ENCODE measurements around the gene MBD3L2B. TPM values are rescaled to one million over a fixed set of nuclear protein-coding genes. Genes with fewer than 3 reads are reported as not detected.

The MBD3L2B gene
- total and polyA plus RNA-seq, 3 donors from 2014 or later: not detected

DNA sequence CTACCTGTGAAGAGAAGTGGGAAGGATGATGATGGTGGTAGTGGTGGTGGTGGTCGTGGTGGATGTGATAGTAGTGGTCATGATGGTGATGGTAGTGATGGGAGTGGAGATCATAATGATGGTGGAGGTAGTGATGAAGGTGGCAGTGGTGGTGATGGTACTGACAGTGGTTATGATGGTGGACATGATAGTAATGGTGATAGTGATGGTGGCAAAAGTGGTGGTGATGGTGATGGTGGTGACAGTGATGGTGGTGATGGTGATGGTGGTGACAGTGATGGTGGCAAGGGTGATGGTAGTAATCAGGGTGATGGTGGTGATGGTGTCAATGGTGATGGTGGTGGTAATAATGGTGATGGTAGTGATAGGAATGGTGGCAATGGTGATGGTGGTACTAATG, 26.2 kb downstream of the MBD3L2B start:
- Histone ChIP-seq H3K4me1 (no peaks in the 10 kb centered on the region), H3K27ac (no peak overlapping the region), H3K27me3 (no peaks in the 10 kb centered on the region), H3K9me3 (no peaks in the 10 kb centered on the region), H3K36me3 (ENCODE audit: low read depth, missing control alignments) (no peaks in the 10 kb centered on the region), H3K4me3 (no peak overlapping the region)
- intact Hi-C loops (cut with DNase I; ENCODE audit: low total_unique reads): no loop called here
- DNase-seq: no peak
- 68 to 74% methylated on average over 1 of the region's 1 CpG for WGBS, 2 donors
- TF ChIP-seq POLR2A (IDR thresholded peaks at IDR 0.05): no peak
- TF ChIP-seq, protein P1, sequence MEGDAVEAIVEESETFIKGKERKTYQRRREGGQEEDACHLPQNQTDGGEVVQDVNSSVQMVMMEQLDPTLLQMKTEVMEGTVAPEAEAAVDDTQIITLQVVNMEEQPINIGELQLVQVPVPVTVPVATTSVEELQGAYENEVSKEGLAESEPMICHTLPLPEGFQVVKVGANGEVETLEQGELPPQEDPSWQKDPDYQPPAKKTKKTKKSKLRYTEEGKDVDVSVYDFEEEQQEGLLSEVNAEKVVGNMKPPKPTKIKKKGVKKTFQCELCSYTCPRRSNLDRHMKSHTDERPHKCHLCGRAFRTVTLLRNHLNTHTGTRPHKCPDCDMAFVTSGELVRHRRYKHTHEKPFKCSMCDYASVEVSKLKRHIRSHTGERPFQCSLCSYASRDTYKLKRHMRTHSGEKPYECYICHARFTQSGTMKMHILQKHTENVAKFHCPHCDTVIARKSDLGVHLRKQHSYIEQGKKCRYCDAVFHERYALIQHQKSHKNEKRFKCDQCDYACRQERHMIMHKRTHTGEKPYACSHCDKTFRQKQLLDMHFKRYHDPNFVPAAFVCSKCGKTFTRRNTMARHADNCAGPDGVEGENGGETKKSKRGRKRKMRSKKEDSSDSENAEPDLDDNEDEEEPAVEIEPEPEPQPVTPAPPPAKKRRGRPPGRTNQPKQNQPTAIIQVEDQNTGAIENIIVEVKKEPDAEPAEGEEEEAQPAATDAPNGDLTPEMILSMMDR (IDR thresholded peaks at IDR 0.05): no peak

DNA sequence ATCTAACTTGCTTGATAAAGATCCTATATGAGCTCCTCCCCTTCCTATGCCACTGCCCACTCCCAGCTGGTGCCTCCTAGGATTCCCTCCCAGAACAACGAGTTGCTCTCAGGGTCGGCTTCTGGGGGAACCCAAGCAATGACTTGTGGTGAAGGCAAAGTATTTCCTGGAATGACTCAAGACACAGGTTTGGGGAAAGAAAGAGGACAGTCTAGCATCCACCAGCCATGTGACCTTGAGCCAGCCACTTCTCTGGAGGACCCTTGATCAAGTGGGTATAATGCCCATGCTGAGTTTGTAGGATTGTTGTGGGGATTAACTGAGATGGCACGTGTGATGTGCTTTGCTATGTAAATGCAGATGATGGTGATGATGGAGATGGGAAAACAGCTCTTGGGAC, 33.0 kb downstream of the MBD3L2B start:
- no peak for TF ChIP-seq POLR2A (IDR thresholded peaks at IDR 0.05)
- TF ChIP-seq, protein P1 (IDR thresholded peaks at IDR 0.05): no peak
- Histone ChIP-seq H3K4me3 (no peak overlapping the region), H3K4me1 (no peaks in the 10 kb centered on the region), H3K9me3 (no peaks in the 10 kb centered on the region), H3K27ac (no peak overlapping the region), H3K36me3 (ENCODE audit: low read depth, missing control alignments) (no peaks in the 10 kb centered on the region), H3K27me3 (no peaks in the 10 kb centered on the region)
- no peak for DNase-seq
- 51 to 69% methylated on average over 3 of the region's 3 CpGs for WGBS, 2 donors
- intact Hi-C loops (cut with DNase I; ENCODE audit: low total_unique reads): no loop called here

DNA sequence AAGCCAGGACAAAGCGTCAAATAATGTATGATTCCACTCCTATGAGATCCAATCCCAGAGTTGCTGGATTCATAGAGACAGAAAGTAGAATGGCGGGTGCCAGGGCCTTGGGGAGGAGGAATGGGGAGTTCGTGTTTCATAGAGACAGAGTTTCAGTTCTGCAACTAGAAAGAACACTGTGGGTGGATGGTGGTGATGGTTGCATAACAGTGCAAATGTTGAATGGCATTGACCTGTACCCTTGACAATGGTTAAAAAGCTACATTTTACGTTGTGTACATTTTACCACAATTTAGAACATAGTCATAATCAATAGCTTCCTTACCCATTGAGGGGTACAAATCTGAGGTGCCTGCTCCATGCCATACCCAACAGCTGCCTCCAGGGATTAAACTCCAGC, 33.4 kb downstream of the MBD3L2B start:
- H3K27me3 ChIP-seq: no peaks in the 10 kb centered on the region
- H3K36me3 ChIP-seq (ENCODE audit: low read depth, missing control alignments): no peaks in the 10 kb centered on the region
- no peak for DNase-seq
- no peak for TF ChIP-seq POLR2A (IDR thresholded peaks at IDR 0.05)
- TF ChIP-seq, protein P1 (IDR thresholded peaks at IDR 0.05): no peak
- 52 to 61% methylated on average over 4 of the region's 4 CpGs for WGBS, 2 donors
- H3K9me3 ChIP-seq: no peaks in the 10 kb centered on the region
- intact Hi-C loops (cut with DNase I; ENCODE audit: low total_unique reads): no loop called here
- H3K4me1 ChIP-seq: no peaks in the 10 kb centered on the region
- H3K27ac ChIP-seq: no peak overlapping the region
- no peak overlapping the region for H3K4me3 ChIP-seq

DNA sequence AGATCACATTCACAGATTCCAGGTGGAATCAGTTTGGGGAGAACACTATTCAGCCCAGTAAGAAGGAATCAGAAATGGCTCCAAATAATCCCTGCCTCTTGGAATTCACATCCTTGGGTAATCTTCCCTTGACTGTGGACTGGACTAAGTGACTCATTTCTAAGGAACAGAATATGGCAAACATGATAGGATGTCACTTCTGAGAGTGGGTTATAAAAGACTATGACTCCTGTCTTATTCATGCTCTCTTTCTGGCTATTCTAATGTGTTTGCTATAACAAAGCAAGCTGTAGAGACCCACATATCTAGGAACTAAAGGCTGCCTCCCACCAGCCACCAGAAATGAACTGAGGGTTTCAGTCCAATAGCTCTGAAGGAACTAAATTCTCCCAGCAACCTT, 37.8 kb downstream of the MBD3L2B start:
- H3K9me3 ChIP-seq: no peaks in the 10 kb centered on the region
- intact Hi-C loops (cut with DNase I; ENCODE audit: low total_unique reads): no loop called here
- TF ChIP-seq, protein P1 (IDR thresholded peaks at IDR 0.05): no peak
- TF ChIP-seq POLR2A (IDR thresholded peaks at IDR 0.05): no peak
- H3K36me3 ChIP-seq (ENCODE audit: low read depth, missing control alignments): no peaks in the 10 kb centered on the region
- no peaks in the 10 kb centered on the region for H3K27me3 ChIP-seq
- no peak overlapping the region for H3K4me3 ChIP-seq
- no peak overlapping the region for H3K27ac ChIP-seq
- DNase-seq: no peak
- H3K4me1 ChIP-seq: no peaks in the 10 kb centered on the region

DNA sequence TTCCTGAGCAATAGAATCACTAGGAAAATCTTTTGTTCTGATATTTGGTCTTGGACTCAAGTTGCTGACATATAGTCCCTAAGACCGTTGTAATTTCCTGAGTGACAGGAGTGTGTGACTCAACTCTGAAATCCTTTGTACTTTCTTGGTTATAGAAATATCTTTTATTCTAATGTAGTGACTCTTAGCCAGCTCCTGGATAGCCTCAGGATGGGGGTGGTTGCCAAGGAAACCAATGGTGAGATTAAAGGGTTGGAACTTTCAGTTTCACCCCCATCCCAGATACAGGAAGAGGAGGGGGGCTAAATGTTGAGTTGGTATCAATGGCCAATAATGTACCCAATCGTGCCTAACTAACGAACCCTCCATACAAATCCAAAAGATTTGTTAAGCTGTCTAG, 41.8 kb downstream of the MBD3L2B start:
- Histone ChIP-seq H3K27ac (no peak overlapping the region), H3K4me3 (no peak overlapping the region), H3K9me3 (no peaks in the 10 kb centered on the region), H3K27me3 (no peaks in the 10 kb centered on the region), H3K36me3 (ENCODE audit: low read depth, missing control alignments) (no peaks in the 10 kb centered on the region), H3K4me1 (no peaks in the 10 kb centered on the region)
- no peak for TF ChIP-seq POLR2A (IDR thresholded peaks at IDR 0.05)
- TF ChIP-seq, protein P1 (IDR thresholded peaks at IDR 0.05): no peak
- 80 to 82% methylated on average over 3 of the region's 3 CpGs for WGBS, 2 donors
- intact Hi-C loops (cut with DNase I; ENCODE audit: low total_unique reads): no loop called here
- no peak for DNase-seq
